HepG2 (cell line): ENCODE results near the gene POLR2B.

Source experiments
- CENPT ChIP-seq: sonication (generic); formaldehyde crosslinking; IDR thresholded peaks from 2 replicates; pipeline ENCODE4 v1.8.0; 2022; ENCODE audit warnings: low read depth, mild to moderate bottlenecking, moderate library complexity, missing genetic modification reagents
- CTCF ChIP-seq: sonication (generic); formaldehyde crosslinking; IDR thresholded peaks from 2 replicates; pipeline ENCODE4 v1.5.0; 2020; ENCODE audit warnings: mild to moderate bottlenecking, missing genetic modification reagents, moderate library complexity
- IKZF1 ChIP-seq: fragments of 450-650 bp; IDR thresholded peaks from 2 replicates; pipeline ENCODE4 v1.7.1; 2016
- MYPOP ChIP-seq: sonication (generic); formaldehyde crosslinking; IDR thresholded peaks from 2 replicates; pipeline ENCODE4 v1.8.1; 2023; ENCODE audit warnings: mild to moderate bottlenecking, moderate library complexity, missing genetic modification reagents
- ZBTB38 ChIP-seq: sonication (generic); formaldehyde crosslinking; IDR thresholded peaks from 2 replicates; pipeline ENCODE4 v1.5.1; 2020; ENCODE audit warnings: mild to moderate bottlenecking, missing genetic modification reagents
- ZFP1 ChIP-seq: IDR thresholded peaks from 2 replicates; pipeline ENCODE4 v1.6.1; 2016
- ZNF878 ChIP-seq: sonication (generic); formaldehyde crosslinking; IDR thresholded peaks from 2 replicates; pipeline ENCODE4 v1.8.1; 2023; ENCODE audit warnings: mild to moderate bottlenecking, missing genetic modification reagents, moderate library complexity

- TF ChIP-seq IKZF1 (no peak), MYPOP (CRISPR knock-in tag) (no peak), ZNF878 (CRISPR knock-in tag) (no peak), ZBTB38 (CRISPR knock-in tag) (no peak), CTCF (CRISPR knock-in tag) (no peak), CENPT (CRISPR knock-in tag) (no peak), ZFP1 (CRISPR knock-in tag) (no peak)
Observed at GRCh38 chr4:56931924-56932323, 46.8 kb upstream of the POLR2B start.
